Measurements from ENCODE around the gene AFF3.

The AFF3 gene

GRCh38 chr2:99905636-99906035 lies 236.8 kb downstream of the AFF3 start:
- no peak for ATAC-seq
- TF ChIP-seq ZNF70 (CRISPR knock-in tag; IDR thresholded peaks at IDR 0.05): no peak
- no peak for TF ChIP-seq ZFP3 (CRISPR knock-in tag; IDR thresholded peaks at IDR 0.05)
- TF ChIP-seq ZNF8 (CRISPR knock-in tag; IDR thresholded peaks at IDR 0.05): no peak
- TF ChIP-seq TOX (CRISPR knock-in tag; IDR thresholded peaks at IDR 0.05; ENCODE audit: borderline replicate concordance): no peak
- no peak for TF ChIP-seq POU6F1 (CRISPR knock-in tag; IDR thresholded peaks at IDR 0.05; ENCODE audit: borderline replicate concordance, low read depth)
- TF ChIP-seq BACH2 (CRISPR knock-in tag; IDR thresholded peaks at IDR 0.05; ENCODE audit: borderline replicate concordance): no peak
- TF ChIP-seq, protein P1, sequence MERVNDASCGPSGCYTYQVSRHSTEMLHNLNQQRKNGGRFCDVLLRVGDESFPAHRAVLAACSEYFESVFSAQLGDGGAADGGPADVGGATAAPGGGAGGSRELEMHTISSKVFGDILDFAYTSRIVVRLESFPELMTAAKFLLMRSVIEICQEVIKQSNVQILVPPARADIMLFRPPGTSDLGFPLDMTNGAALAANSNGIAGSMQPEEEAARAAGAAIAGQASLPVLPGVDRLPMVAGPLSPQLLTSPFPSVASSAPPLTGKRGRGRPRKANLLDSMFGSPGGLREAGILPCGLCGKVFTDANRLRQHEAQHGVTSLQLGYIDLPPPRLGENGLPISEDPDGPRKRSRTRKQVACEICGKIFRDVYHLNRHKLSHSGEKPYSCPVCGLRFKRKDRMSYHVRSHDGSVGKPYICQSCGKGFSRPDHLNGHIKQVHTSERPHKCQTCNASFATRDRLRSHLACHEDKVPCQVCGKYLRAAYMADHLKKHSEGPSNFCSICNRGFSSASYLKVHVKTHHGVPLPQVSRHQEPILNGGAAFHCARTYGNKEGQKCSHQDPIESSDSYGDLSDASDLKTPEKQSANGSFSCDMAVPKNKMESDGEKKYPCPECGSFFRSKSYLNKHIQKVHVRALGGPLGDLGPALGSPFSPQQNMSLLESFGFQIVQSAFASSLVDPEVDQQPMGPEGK (CRISPR knock-in tag; IDR thresholded peaks at IDR 0.05; ENCODE audit: borderline replicate concordance): no peak
- TF ChIP-seq, protein P2, sequence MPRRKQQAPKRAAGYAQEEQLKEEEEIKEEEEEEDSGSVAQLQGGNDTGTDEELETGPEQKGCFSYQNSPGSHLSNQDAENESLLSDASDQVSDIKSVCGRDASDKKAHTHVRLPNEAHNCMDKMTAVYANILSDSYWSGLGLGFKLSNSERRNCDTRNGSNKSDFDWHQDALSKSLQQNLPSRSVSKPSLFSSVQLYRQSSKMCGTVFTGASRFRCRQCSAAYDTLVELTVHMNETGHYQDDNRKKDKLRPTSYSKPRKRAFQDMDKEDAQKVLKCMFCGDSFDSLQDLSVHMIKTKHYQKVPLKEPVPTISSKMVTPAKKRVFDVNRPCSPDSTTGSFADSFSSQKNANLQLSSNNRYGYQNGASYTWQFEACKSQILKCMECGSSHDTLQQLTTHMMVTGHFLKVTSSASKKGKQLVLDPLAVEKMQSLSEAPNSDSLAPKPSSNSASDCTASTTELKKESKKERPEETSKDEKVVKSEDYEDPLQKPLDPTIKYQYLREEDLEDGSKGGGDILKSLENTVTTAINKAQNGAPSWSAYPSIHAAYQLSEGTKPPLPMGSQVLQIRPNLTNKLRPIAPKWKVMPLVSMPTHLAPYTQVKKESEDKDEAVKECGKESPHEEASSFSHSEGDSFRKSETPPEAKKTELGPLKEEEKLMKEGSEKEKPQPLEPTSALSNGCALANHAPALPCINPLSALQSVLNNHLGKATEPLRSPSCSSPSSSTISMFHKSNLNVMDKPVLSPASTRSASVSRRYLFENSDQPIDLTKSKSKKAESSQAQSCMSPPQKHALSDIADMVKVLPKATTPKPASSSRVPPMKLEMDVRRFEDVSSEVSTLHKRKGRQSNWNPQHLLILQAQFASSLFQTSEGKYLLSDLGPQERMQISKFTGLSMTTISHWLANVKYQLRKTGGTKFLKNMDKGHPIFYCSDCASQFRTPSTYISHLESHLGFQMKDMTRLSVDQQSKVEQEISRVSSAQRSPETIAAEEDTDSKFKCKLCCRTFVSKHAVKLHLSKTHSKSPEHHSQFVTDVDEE (CRISPR knock-in tag; IDR thresholded peaks at IDR 0.05): no peak
- TF ChIP-seq TCF4 (CRISPR knock-in tag; IDR thresholded peaks at IDR 0.05; ENCODE audit: borderline replicate concordance): no peak
- TF ChIP-seq ARNTL (CRISPR knock-in tag; IDR thresholded peaks at IDR 0.05; ENCODE audit: borderline replicate concordance, low read depth): no peak
- no peak for TF ChIP-seq SNAI2 (CRISPR knock-in tag; IDR thresholded peaks at IDR 0.05)

DNA sequence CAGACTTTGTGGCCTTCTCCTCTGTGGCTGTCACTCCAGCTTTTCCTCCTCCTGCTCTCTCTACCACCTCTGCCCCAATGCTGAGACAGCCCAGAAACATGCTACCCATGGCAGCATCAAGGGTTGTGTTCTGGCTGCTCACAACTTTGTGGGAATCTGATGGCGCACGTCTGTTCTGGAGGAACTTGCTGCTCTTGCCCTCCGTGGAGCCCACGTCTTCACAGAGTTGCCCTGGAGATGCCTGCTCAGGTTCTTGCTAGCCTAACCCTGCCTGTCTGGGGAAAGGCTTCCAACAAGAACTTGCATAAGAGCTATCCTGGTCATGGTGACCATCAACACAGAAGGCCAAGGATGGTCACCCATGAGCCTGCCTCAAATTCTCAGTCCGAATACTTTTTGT lies 237.4 kb downstream of the AFF3 start:
- TF ChIP-seq ZNF565 (CRISPR knock-in tag; conservative IDR thresholded peaks at IDR 0.05; ENCODE audit: low read depth) (no peak), ZFP3 (CRISPR knock-in tag; IDR thresholded peaks at IDR 0.05) (no peak), CSDC2 (CRISPR knock-in tag; IDR thresholded peaks at IDR 0.05) (no peak), ZNF70 (CRISPR knock-in tag; IDR thresholded peaks at IDR 0.05) (no peak), GLIS3 (CRISPR knock-in tag; IDR thresholded peaks at IDR 0.05) (no peak), ZFP30 (CRISPR knock-in tag; IDR thresholded peaks at IDR 0.05) (no peak), POU6F1 (CRISPR knock-in tag; IDR thresholded peaks at IDR 0.05; ENCODE audit: borderline replicate concordance, low read depth) (no peak), ARNTL (CRISPR knock-in tag; IDR thresholded peaks at IDR 0.05; ENCODE audit: borderline replicate concordance, low read depth) (no peak), ISL1 (CRISPR knock-in tag; IDR thresholded peaks at IDR 0.05) (no peak), ZC3H10 (CRISPR knock-in tag; IDR thresholded peaks at IDR 0.05) (no peak)
- TF ChIP-seq, protein P3, sequence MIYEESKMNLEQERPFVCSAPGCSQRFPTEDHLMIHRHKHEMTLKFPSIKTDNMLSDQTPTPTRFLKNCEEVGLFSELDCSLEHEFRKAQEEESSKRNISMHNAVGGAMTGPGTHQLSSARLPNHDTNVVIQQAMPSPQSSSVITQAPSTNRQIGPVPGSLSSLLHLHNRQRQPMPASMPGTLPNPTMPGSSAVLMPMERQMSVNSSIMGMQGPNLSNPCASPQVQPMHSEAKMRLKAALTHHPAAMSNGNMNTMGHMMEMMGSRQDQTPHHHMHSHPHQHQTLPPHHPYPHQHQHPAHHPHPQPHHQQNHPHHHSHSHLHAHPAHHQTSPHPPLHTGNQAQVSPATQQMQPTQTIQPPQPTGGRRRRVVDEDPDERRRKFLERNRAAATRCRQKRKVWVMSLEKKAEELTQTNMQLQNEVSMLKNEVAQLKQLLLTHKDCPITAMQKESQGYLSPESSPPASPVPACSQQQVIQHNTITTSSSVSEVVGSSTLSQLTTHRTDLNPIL (CRISPR knock-in tag; IDR thresholded peaks at IDR 0.05; ENCODE audit: low read depth): no peak
- TF ChIP-seq, protein P1 (CRISPR knock-in tag; IDR thresholded peaks at IDR 0.05; ENCODE audit: borderline replicate concordance): no peak
- no peak for ATAC-seq

- ATAC-seq: no peak
- TF ChIP-seq CSDC2 (CRISPR knock-in tag; IDR thresholded peaks at IDR 0.05) (no peak), ISL1 (CRISPR knock-in tag; IDR thresholded peaks at IDR 0.05) (no peak), TOX (CRISPR knock-in tag; IDR thresholded peaks at IDR 0.05; ENCODE audit: borderline replicate concordance) (no peak), ZC3H10 (CRISPR knock-in tag; IDR thresholded peaks at IDR 0.05) (no peak), OSR1 (CRISPR knock-in tag; IDR thresholded peaks at IDR 0.05) (no peak), BACH2 (CRISPR knock-in tag; IDR thresholded peaks at IDR 0.05; ENCODE audit: borderline replicate concordance) (no peak), GLIS3 (CRISPR knock-in tag; IDR thresholded peaks at IDR 0.05) (no peak), ZFP3 (CRISPR knock-in tag; IDR thresholded peaks at IDR 0.05) (no peak), POU6F1 (CRISPR knock-in tag; IDR thresholded peaks at IDR 0.05; ENCODE audit: borderline replicate concordance, low read depth) (no peak), ARNTL (CRISPR knock-in tag; IDR thresholded peaks at IDR 0.05; ENCODE audit: borderline replicate concordance, low read depth) (no peak), ZNF8 (CRISPR knock-in tag; IDR thresholded peaks at IDR 0.05) (no peak), ZFP30 (CRISPR knock-in tag; IDR thresholded peaks at IDR 0.05) (no peak), ZNF70 (CRISPR knock-in tag; IDR thresholded peaks at IDR 0.05) (no peak)
- TF ChIP-seq, protein P1 (CRISPR knock-in tag; IDR thresholded peaks at IDR 0.05; ENCODE audit: borderline replicate concordance): no peak
These were observed 238.4 kb downstream of the AFF3 start for GRCh38 chr2:99903981-99904380.

Data from SK-N-SH treated with all-trans-retinoic acid at 6 μM for 48 hours (cell line).